ENCODE results near the gene FGFBP3.

FGFBP3 gene

GRCh38 chr10:91909117-91909677 is at the start of gene FGFBP3:
FGFBP3 (minus strand) TSS chr10:91909486; CDS start chr10:91908969, 517 bp downstream.
- peak; percentile 60 for DNase-seq

- DNase-seq: no peak
Observed at GRCh38 chr10:91957091-91957490, 47.8 kb upstream of the FGFBP3 start.

GRCh38 chr10:91955114-91955513 is 45.8 kb upstream of the FGFBP3 start:
- DNase-seq: no peak

GRCh38 chr10:91953600-91954160 is 44.4 kb upstream of the FGFBP3 start:
- DNase-seq: no peak

GRCh38 chr10:91944880-91945630 is 35.8 kb upstream of the FGFBP3 start:
- DNase-seq: no peak

- no peak for DNase-seq
Observed at GRCh38 chr10:91941426-91941825, 32.1 kb upstream of the FGFBP3 start.

- DNase-seq: no peak
Observed at GRCh38 chr10:91939653-91940052, 30.4 kb upstream of the FGFBP3 start.

GRCh38 chr10:91935886-91936285 is 26.6 kb upstream of the FGFBP3 start:
- no peak for DNase-seq

GRCh38 chr10:91932737-91933136 is 23.5 kb upstream of the FGFBP3 start:
- DNase-seq: no peak

- DNase-seq: no peak
Observed at GRCh38 chr10:91931526-91932190, 22.4 kb upstream of the FGFBP3 start.

- no peak for DNase-seq
Observed at GRCh38 chr10:91930939-91931338, 21.7 kb upstream of the FGFBP3 start.

GRCh38 chr10:91925022-91925320 is 15.7 kb upstream of the FGFBP3 start:
- DNase-seq: no peak

GRCh38 chr10:91924212-91925021 is 15.1 kb upstream of the FGFBP3 start:
- DNase-seq: no peak

- peak; percentile 96 for DNase-seq
Observed at GRCh38 chr10:91923371-91924211, 14.3 kb upstream of the FGFBP3 start, which contains the start of gene BTAF1. BTAF1 (plus strand) TSS chr10:91923770; CDS start chr10:91924077, 307 bp downstream.

- DNase-seq: no peak
Observed at GRCh38 chr10:91919651-91920050, 10.4 kb upstream of the FGFBP3 start.

- no peak for DNase-seq
Observed at GRCh38 chr10:91910467-91910866, 1.2 kb upstream of the FGFBP3 start.

GRCh38 chr10:91908337-91909116 is 759 bp downstream of the FGFBP3 start:
- DNase-seq: peak; percentile 87

- DNase-seq: no peak
Observed at GRCh38 chr10:91907914-91908336, 1.4 kb downstream of the FGFBP3 start.

- no peak for DNase-seq
Observed at GRCh38 chr10:91907033-91907594, 2.2 kb downstream of the FGFBP3 start.

GRCh38 chr10:91901784-91902677 is 7.3 kb downstream of the FGFBP3 start:
- no peak for DNase-seq

All from femur (tissue), 1 donor.